HUES6 (cell line): Measurements from ENCODE around the gene MAD1L1.
"Not testable (repeated sequence)": the region's sequence is repeated elsewhere in the genome, so short reads cannot be mapped to it uniquely, and the experiment has no call there.

ENCODE experiments used
- H3K27ac ChIP-seq: 2 replicates; pipeline ENCODE4 v1.7.0; 2013; ENCODE audit warnings: low read depth, mild to moderate bottlenecking, low read length, inconsistent platforms
- H3K27me3 ChIP-seq: 2 replicates; pipeline ENCODE4 v1.6.1; 2013; ENCODE audit warnings: low read length; ENCODE audit not compliant: control insufficient read depth, insufficient read depth
- H3K36me3 ChIP-seq: 2 replicates; pipeline ENCODE4 v1.6.1; 2013; ENCODE audit warnings: low read length; ENCODE audit not compliant: control insufficient read depth, insufficient read depth
- H3K4me1 ChIP-seq: 2 replicates; pipeline ENCODE4 v1.6.1; 2013; ENCODE audit warnings: low read length; ENCODE audit not compliant: control insufficient read depth, insufficient read depth
- H3K4me3 ChIP-seq: 2 replicates; pipeline ENCODE4 v1.5.1; 2013; ENCODE audit warnings: low read depth, low read length
- H3K9ac ChIP-seq: one replicate; pipeline ENCODE4 v1.6.1; 2013; ENCODE audit warnings: mild to moderate bottlenecking, low read length
- H3K9me3 ChIP-seq: 2 replicates; pipeline ENCODE4 v1.6.1; 2013; ENCODE audit warnings: low read depth, low read length; ENCODE audit not compliant: control insufficient read depth, insufficient read depth

Gene MAD1L1

DNA sequence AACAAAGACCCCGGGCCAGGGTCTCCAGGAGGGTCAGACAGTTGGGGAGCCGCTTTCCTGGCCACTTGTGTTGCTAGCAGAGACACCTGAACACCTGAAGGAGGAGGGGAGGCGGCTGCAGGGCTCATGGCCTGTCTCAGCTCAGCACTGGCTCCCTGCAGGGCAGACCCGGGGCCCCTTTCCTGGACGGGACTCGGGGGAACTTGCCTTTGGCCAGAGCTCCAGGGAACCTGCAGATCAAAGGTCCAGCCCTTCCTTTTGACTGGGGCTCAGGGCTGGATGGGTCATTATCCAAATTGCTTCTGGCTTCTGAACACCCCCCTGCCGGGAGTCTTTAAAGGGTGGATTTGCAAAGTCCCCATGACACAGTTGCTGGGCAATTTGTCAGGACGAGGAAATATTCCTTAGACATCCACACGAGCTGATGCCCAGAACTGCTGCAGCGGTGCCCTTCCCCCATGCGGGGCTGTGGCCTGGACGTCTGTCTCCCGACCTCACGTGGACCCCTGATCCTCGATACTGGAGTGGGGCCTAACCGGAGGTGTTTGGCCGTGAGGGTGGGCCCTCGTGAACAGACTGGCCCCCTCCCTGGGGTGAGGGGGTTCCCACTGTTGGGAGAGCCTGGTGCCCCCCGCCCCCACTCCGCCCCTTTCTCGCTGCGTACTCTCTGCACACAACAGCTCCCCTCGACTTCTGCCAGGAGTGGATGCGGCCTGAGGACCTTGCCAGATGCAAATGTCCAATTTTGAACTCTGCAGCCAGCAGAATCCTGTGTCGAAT, 368.4 kb downstream of the MAD1L1 start:
- Histone ChIP-seq H3K4me1 (peaks cover 19% of the 10 kb centered on the region; the same call in 1 of the 2 replicates), H3K9me3 (no peaks in the 10 kb centered on the region), H3K4me3 (no peak overlapping the region), H3K9ac (no peak overlapping the region), H3K27ac (0 out of 2 replicates have a peak overlapping the region, but pooled peaks have one; percentile 26), H3K27me3 (no peaks in the 10 kb centered on the region), H3K36me3 (no peaks in the 10 kb centered on the region)

DNA sequence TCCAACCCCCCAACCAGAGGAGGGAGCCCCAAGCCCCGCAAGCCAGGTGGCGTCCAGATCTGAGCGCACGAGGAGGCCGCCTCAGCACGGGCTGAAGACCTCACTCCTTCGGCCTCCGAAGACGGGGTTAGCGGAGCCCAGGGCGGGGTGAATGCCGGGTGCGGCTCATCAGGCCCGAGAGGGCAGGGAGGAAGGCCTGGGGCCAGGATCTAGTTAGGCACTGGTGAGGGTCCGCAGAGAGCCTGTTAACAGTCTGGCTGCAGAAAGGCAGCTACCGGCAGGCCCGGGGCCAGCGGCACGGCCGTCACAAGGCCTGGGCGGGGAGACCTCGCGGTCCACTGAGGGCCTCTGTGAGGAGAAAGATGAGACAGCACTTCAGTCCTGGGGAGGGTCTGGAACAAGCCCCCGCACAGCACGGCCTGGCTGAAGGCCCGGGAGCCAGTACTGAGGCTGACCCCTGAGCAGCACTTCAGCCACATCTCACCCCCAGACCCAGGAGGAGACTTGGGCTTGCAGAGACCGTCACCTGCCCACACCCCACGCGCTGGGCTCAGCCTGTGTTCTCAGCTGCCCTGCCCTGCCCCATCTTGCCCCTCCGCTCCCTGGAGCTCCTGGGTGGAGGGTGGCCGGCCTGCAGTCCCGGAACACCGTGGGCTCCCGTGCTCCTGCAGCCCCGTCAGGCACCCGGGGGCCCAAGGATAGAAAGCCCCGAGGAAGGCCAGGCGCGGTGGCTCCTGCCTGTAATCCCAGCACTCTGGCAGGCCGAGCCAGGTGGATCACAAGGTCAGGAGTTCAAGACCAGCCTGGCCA, 369.4 kb downstream of the MAD1L1 start:
- Histone ChIP-seq H3K9ac (peak overlapping the region; percentile 45), H3K36me3 (no peaks in the 10 kb centered on the region), H3K9me3 (no peaks in the 10 kb centered on the region), H3K27me3 (no peaks in the 10 kb centered on the region), H3K4me1 (peaks cover 19% of the 10 kb centered on the region; the same call in 1 of the 2 replicates), H3K27ac (peak overlapping the region; percentile 26; the same call in 1 of the 2 replicates), H3K4me3 (no peak overlapping the region)

DNA sequence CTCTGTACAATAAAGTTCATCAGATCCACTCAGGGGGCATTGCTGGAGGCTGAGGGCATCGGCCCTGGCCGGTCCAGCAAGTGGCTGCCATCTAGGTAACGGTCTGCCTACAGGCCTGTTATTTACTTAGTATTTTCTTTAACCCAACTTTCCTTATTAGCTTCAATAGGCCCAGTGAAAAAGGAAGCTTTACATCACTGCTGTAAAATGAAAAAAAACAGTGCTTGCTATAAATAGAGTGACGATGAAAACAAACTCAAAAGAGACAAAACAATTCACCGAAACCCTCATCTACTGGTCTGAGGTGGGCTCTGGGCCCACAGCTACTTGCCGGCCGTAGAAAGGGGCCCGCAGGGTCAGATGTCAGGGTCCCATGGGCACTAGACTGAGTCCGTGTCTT, 370.2 kb downstream of the MAD1L1 start:
- 0 out of 2 replicates have a peak overlapping the region, but pooled peaks have one; percentile 3 for H3K27ac ChIP-seq
- H3K4me1 ChIP-seq = peaks cover 19% of the 10 kb centered on the region; the same call in 1 of the 2 replicates
- H3K9ac ChIP-seq = peak overlapping the region; percentile 7
- H3K27me3 ChIP-seq = no peaks in the 10 kb centered on the region
- no peak overlapping the region for H3K4me3 ChIP-seq
- H3K9me3 ChIP-seq = no peaks in the 10 kb centered on the region
- H3K36me3 ChIP-seq = no peaks in the 10 kb centered on the region

DNA sequence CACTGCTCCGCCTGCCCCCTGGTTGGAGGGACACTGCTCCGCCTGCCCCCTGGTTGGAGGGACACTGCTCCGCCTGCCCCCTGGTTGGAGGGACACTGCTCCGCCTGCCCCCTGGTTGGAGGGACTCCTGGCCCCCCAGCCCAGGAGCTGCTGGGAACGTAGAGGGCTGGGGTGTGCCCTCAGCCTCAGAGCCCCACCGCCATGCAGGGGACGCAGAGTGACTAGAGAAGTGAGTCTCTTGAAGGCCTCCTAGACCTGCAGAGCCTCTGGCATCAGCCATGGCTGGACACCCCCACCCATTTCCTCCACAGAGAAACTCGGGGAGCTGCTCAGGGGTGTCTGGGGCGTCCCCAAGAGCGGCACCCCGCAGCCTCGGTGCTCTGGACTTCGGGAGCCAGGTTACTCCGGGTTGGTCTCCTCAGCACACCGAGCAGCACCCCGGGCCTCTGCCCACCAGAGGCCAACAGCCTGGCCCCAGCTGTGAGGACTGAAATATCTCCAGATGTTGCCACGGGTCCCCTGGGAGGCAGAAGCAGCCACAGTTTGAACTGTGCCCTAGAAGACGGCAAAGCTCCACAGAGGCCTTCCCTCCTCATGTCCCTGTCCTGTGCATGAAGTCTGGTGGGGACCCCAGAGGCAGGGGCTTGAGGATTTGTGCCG, 370.8 kb downstream of the MAD1L1 start:
- Histone ChIP-seq H3K4me3 (no peak overlapping the region), H3K9ac (no peak overlapping the region), H3K27me3 (no peaks in the 10 kb centered on the region), H3K27ac (0 out of 2 replicates have a peak overlapping the region, but pooled peaks have one; percentile 3), H3K9me3 (no peaks in the 10 kb centered on the region), H3K36me3 (no peaks in the 10 kb centered on the region), H3K4me1 (peaks cover 19% of the 10 kb centered on the region; the same call in 1 of the 2 replicates)

DNA sequence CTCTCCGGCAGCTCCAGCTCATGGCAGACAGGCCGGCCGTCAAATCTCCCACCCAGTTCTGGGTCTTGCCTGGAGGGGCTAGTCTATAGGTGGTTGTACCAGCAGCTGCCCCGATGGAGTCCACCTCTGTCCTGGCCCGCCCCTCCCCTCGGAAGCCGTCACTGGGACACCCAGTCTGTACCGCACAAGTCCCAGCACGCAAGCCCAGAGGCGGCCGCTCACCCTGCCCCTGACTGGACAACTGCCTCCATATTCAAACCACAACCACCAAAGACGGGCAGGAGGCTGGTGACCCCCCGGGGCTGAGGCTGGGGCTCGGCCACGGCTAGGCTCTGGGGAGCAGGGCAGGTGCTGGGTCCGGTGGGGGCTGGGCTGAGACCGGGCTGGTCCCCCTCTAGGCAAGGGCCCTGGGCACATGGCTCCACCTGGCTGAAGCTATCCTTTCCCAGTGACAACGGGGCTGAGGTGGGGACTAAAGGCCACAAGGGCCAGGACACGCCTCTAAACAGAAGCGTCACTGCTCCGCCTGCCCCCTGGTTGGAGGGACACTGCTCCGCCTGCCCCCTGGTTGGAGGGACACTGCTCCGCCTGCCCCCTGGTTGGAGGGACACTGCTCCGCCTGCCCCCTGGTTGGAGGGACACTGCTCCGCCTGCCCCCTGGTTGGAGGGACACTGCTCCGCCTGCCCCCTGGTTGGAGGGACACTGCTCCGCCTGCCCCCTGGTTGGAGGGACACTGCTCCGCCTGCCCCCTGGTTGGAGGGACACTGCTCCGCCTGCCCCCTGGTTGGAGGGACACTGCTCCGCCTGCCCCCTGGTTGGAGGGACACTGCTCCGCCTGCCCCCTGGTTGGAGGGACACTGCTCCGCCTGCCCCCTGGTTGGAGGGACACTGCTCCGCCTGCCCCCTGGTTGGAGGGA, 371.6 kb downstream of the MAD1L1 start:
- Histone ChIP-seq H3K27ac (peak overlapping the region; percentile 41; the same call in 1 of the 2 replicates), H3K4me1 (peaks cover 20% of the 10 kb centered on the region; the same call in 1 of the 2 replicates)
- not testable (repeated sequence) for H3K36me3 ChIP-seq, H3K27me3 ChIP-seq, H3K4me3 ChIP-seq, H3K9me3 ChIP-seq, H3K9ac ChIP-seq

DNA sequence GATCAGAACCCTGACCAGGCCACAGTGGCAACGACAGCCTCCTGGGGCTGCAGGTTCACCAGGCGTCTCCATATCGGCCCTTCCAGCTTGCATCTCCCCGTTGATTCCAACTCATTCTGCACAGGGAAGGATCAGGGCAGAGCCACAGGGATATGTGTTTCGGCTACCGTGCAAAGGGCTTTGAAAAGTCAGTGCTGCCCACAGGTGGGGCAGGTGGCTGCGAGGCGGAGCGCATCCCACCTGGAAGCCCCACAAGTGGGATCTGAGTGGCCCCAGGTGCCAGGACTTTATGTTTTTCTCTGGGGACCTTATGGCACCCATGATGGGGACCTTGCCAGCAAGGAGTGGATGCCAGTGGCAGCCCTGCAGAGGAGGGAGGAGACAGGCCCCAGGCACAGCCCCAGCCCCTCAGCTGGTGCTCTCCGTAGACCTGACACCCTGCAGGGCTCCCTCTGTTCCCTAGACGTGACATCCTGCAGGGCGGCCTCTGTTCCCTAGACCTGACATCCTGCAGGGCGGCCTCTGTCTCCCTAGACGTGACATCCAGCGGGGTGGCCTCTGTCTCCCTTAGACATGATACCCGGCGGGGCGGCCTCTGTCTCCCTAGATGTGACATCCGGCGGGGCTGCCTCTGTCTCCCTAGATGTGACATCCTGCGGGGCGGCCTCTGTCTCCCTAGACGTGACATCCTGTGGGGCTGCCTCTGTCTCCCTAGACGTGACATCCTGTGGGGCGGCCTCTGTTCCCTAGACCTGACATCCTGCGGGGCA, 373.3 kb downstream of the MAD1L1 start:
- no peaks in the 10 kb centered on the region for H3K36me3 ChIP-seq
- no peak overlapping the region for H3K9ac ChIP-seq
- no peak overlapping the region for H3K27ac ChIP-seq
- peaks cover 17% of the 10 kb centered on the region; the same call in 1 of the 2 replicates for H3K4me1 ChIP-seq
- H3K27me3 ChIP-seq = no peaks in the 10 kb centered on the region
- no peak overlapping the region for H3K4me3 ChIP-seq
- H3K9me3 ChIP-seq = 0 out of 2 replicates have a peak, but pooled peaks cover 5% of the 10 kb centered on the region

DNA sequence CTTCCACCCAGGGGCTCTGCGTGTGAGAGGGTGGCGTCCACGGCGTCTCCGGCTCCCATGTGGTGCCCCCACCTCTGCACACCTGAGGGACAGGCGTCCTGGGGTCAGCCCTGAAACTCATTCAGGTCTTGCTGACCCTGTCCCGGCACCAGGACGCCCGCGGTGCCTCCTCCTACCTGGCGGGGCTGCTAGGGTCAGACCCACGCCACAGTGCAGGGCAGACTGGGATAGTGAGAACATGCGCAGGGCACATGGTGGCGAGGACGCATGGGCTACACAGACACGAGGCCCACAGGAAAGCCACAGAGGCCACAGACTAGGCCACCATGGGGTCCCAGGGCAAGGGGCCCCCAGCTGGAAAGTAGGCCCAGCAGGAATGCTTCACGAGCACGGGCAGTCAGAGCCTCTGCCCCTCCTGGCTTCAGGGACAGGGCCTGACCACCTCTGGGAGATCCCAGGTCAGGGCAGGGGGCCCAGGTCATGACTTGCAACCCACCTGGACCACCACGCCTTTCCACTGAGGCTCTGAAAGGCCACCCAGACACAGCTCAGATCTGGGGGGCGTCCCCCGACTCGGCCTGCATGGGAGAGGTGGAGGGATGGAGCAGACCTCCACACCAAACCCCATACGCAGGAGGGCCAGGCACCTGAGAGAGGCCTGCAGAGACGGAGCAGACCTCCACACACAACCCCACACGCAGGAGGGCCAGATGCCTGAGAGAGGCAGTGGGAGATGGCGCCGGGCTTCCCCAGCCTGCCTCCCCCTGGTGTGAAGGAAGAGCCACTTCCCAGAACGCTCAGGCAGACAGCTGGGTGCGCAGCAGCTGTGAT, 374.1 kb downstream of the MAD1L1 start:
- peaks cover 10% of the 10 kb centered on the region; the same call in 1 of the 2 replicates for H3K4me1 ChIP-seq
- H3K9ac ChIP-seq = no peak overlapping the region
- H3K4me3 ChIP-seq = no peak overlapping the region
- H3K36me3 ChIP-seq = no peaks in the 10 kb centered on the region
- H3K27ac ChIP-seq = no peak overlapping the region
- 0 out of 2 replicates have a peak, but pooled peaks cover 5% of the 10 kb centered on the region for H3K9me3 ChIP-seq
- no peaks in the 10 kb centered on the region for H3K27me3 ChIP-seq

DNA sequence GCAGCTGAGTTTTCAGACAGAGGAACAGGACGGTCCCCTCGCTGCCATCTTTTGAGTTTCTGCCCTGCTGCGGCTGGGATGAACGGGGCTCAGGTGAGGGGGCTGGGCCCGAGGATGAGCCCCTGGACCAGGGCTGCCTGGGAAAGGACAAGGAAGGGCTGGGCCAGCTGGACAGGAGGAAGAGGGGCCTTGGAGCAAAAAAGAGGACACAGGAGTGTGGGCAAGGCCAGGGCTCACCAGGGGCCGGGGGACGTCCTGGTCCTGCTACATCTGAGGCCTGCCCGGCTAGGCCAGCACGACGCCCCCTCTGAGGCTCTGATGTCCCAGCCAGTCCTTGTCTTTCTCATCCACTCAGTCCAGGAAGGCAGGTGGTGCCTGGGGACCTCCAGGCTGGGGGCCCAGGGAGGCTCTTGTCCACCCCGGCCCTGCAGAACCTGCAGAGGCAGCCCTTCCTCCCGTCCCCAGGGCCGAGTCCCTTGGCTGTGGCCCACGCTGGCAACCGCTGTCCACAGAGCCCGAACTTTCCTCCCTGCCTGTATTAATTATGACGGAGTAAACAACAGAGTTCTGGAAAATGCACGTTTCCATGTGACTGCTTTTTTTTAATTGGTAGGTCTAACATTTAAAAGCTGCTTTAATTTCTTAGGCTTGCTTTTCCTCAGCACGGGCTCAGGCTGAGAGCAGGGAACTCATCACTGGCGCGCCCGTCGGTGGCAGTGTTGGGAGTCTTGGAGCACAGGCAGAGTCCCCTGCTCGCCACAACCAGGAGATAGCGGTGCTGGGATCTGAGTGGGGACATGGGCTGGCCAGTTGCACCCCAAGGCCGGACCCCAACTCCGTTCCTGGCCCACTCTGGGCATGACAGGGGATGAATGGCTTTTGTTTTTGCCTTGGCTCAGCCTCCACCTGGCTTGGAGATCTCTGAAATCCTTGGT, 375.0 kb downstream of the MAD1L1 start:
- peak overlapping the region; percentile 57; the same call in 1 of the 2 replicates for H3K27ac ChIP-seq

More for the DNA sequence above, 375.0 kb downstream of the MAD1L1 start:
- Histone ChIP-seq H3K9me3 (0 out of 2 replicates have a peak, but pooled peaks cover 5% of the 10 kb centered on the region), H3K4me1 (peaks cover 3% of the 10 kb centered on the region; the same call in 1 of the 2 replicates), H3K9ac (no peak overlapping the region), H3K36me3 (no peaks in the 10 kb centered on the region), H3K27me3 (no peaks in the 10 kb centered on the region), H3K4me3 (no peak overlapping the region)
